Adrenal gland (tissue), 5 donors: ENCODE measurements around the gene LPIN1.

Source experiments
- POLR2A ChIP-seq, 2 donors: fragments of 450-650 bp; IDR thresholded peaks; one replicate each; pipeline ENCODE4 v1.6.1; 2017; ENCODE audit warnings: antibody characterized with exemption in 2 of 2, mild to moderate bottlenecking in 2 of 2, moderate library complexity in 1 of 2
- TF ChIP-seq, protein P1 (sequence below), 6 experiments: fragments of 450-650 bp in 4 of 6; fragments of 200-600 bp in 2 of 6; sonication (generic) in 1 of 6; IDR thresholded peaks; 1 replicate in 5 of 6; 2 replicates in 1 of 6; pipeline versions ENCODE4 v1.5.1 to v1.8.0; 2016 to 2021; ENCODE audit warnings: antibody characterized with exemption in 6 of 6, mild to moderate bottlenecking in 2 of 6, moderate library complexity in 1 of 6
- donor health status: DM: no; HTN: no; CAD: no.

GRCh38 chr2:11833601-11834000 is 87.2 kb downstream of the LPIN1 start:
- TF ChIP-seq POLR2A (IDR thresholded peaks at IDR 0.05), result no peak
- TF ChIP-seq, protein P1, sequence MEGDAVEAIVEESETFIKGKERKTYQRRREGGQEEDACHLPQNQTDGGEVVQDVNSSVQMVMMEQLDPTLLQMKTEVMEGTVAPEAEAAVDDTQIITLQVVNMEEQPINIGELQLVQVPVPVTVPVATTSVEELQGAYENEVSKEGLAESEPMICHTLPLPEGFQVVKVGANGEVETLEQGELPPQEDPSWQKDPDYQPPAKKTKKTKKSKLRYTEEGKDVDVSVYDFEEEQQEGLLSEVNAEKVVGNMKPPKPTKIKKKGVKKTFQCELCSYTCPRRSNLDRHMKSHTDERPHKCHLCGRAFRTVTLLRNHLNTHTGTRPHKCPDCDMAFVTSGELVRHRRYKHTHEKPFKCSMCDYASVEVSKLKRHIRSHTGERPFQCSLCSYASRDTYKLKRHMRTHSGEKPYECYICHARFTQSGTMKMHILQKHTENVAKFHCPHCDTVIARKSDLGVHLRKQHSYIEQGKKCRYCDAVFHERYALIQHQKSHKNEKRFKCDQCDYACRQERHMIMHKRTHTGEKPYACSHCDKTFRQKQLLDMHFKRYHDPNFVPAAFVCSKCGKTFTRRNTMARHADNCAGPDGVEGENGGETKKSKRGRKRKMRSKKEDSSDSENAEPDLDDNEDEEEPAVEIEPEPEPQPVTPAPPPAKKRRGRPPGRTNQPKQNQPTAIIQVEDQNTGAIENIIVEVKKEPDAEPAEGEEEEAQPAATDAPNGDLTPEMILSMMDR (IDR thresholded peaks at IDR 0.05), result no peak
